Measurements from ENCODE around the gene PTPN4. TPM values are rescaled to one million over a fixed set of nuclear protein-coding genes. Genes with fewer than 3 reads are reported as not detected.

Gene PTPN4
- total and polyA plus RNA-seq, 2 of the 13 experiments (the other 11 are each of a cell fraction or from before 2014, with no cell fraction given): 20.3 to 34.6 TPM

DNA sequence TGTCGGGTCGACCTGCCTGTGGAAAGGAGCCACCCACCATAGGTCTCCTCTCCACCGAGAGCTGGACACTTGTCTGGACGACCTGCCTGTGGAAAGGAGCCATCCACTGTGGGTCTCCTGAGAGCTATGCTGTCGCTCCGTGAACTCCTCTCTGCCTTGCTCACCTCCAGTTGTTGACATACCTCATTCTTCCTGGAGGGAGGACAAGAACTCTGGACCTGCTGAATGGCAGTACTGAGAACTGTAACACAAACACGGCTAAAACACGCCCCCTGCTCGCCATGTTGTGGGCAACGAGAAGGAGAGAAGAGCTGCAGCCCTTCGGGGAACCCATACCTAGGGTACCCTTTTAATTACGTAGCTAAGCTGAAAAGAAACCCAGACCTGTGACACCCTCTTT, 77.6 kb downstream of the PTPN4 start (continued):
- TF ChIP-seq ZHX2 (IDR thresholded peaks at IDR 0.05; ENCODE audit: low read depth) (no peak), ZHX2 (CRISPR knock-in tag; IDR thresholded peaks at IDR 0.05; ENCODE audit: borderline replicate concordance) (no peak), ZNF616 (CRISPR knock-in tag; IDR thresholded peaks at IDR 0.05; ENCODE audit: low read depth) (no peak), ZNF138 (CRISPR knock-in tag; IDR thresholded peaks at IDR 0.05; ENCODE audit: low read depth) (no peak), ZNF446 (CRISPR knock-in tag; IDR thresholded peaks at IDR 0.05) (no peak), DZIP1 (CRISPR knock-in tag; IDR thresholded peaks at IDR 0.05) (no peak), ZNF569 (CRISPR knock-in tag; IDR thresholded peaks at IDR 0.05; ENCODE audit: borderline replicate concordance) (no peak), LCORL (IDR thresholded peaks at IDR 0.05) (no peak), LCORL (CRISPR knock-in tag; IDR thresholded peaks at IDR 0.05) (no peak), TRIM24 (CRISPR knock-in tag; IDR thresholded peaks at IDR 0.05) (no peak), HMGXB3 (CRISPR knock-in tag; IDR thresholded peaks at IDR 0.05; ENCODE audit: borderline replicate concordance) (no peak), E2F2 (CRISPR knock-in tag; IDR thresholded peaks at IDR 0.05; ENCODE audit: borderline replicate concordance) (no peak)
- TF ChIP-seq, protein P1, sequence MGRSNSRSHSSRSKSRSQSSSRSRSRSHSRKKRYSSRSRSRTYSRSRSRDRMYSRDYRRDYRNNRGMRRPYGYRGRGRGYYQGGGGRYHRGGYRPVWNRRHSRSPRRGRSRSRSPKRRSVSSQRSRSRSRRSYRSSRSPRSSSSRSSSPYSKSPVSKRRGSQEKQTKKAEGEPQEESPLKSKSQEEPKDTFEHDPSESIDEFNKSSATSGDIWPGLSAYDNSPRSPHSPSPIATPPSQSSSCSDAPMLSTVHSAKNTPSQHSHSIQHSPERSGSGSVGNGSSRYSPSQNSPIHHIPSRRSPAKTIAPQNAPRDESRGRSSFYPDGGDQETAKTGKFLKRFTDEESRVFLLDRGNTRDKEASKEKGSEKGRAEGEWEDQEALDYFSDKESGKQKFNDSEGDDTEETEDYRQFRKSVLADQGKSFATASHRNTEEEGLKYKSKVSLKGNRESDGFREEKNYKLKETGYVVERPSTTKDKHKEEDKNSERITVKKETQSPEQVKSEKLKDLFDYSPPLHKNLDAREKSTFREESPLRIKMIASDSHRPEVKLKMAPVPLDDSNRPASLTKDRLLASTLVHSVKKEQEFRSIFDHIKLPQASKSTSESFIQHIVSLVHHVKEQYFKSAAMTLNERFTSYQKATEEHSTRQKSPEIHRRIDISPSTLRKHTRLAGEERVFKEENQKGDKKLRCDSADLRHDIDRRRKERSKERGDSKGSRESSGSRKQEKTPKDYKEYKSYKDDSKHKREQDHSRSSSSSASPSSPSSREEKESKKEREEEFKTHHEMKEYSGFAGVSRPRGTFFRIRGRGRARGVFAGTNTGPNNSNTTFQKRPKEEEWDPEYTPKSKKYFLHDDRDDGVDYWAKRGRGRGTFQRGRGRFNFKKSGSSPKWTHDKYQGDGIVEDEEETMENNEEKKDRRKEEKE (IDR thresholded peaks at IDR 0.05): no peak

Data from HepG2 (cell line).